Measurements from ENCODE around the gene SENP8. TPM values are rescaled to one million over a fixed set of nuclear protein-coding genes. Genes with fewer than 3 reads are reported as not detected.
"Not testable (repeated sequence)": the region's sequence is repeated elsewhere in the genome, so short reads cannot be mapped to it uniquely, and the experiment has no call there.

SENP8 gene
- total RNA-seq, 1 donor from 2014 or later = 1.2 TPM

GRCh38 chr15:72099155-72099554, 19.0 kb upstream of the SENP8 start:
- H3K4me3 ChIP-seq (ENCODE audit: low read depth, low read length) = no peak overlapping the region
- TF ChIP-seq CTCF (conservative IDR thresholded peaks at IDR 0.05; ENCODE audit: low read depth, low read length) = no peak
- no peak for DNase-seq (ENCODE audit: low read depth)

- H3K4me3 ChIP-seq (ENCODE audit: low read depth, low read length) = not testable (repeated sequence)
Measured at GRCh38 chr15:72100551-72100950, 17.7 kb upstream of the SENP8 start.

GRCh38 chr15:72105111-72105510, 13.1 kb upstream of the SENP8 start:
- H3K4me3 ChIP-seq (ENCODE audit: low read depth, low read length) = no peak overlapping the region
- no peak for TF ChIP-seq CTCF (conservative IDR thresholded peaks at IDR 0.05; ENCODE audit: low read depth, low read length)
- DNase-seq (ENCODE audit: low read depth) = no peak

More at GRCh38 chr15:72100551-72100950, 17.7 kb upstream of the SENP8 start:
- DNase-seq (ENCODE audit: low read depth) = not testable (repeated sequence)

GRCh38 chr15:72106068-72106467, 12.1 kb upstream of the SENP8 start:
- TF ChIP-seq CTCF (conservative IDR thresholded peaks at IDR 0.05; ENCODE audit: low read depth, low read length) = no peak
- no peak overlapping the region for H3K4me3 ChIP-seq (ENCODE audit: low read depth, low read length)
- DNase-seq (ENCODE audit: low read depth) = no peak

GRCh38 chr15:72110355-72110754, 7.8 kb upstream of the SENP8 start:
- no peak overlapping the region for H3K4me3 ChIP-seq (ENCODE audit: low read depth, low read length)
- no peak for DNase-seq (ENCODE audit: low read depth)
- no peak for TF ChIP-seq CTCF (conservative IDR thresholded peaks at IDR 0.05; ENCODE audit: low read depth, low read length)

- no peak overlapping the region for H3K4me3 ChIP-seq (ENCODE audit: low read depth, low read length)
- DNase-seq (ENCODE audit: low read depth) = no peak
- TF ChIP-seq CTCF (conservative IDR thresholded peaks at IDR 0.05; ENCODE audit: low read depth, low read length) = no peak
Measured at GRCh38 chr15:72112116-72112515, 6.1 kb upstream of the SENP8 start.

- TF ChIP-seq CTCF (conservative IDR thresholded peaks at IDR 0.05; ENCODE audit: low read depth, low read length) = no peak
- DNase-seq (ENCODE audit: low read depth) = no peak
Measured at GRCh38 chr15:72112805-72113204, 5.4 kb upstream of the SENP8 start.

More at GRCh38 chr15:72112805-72113204, 5.4 kb upstream of the SENP8 start:
- H3K4me3 ChIP-seq (ENCODE audit: low read depth, low read length) = no peak overlapping the region

All from epithelial cell of proximal tubule (primary cell).